IMR-90 (cell line): ENCODE measurements around the gene GABRB1. TPM values are rescaled to one million over a fixed set of nuclear protein-coding genes. Genes with fewer than 3 reads are reported as not detected.

Experiments
- ATAC-seq: fragments of 200-7000 bp; cut with Tn5 transposase; 2 replicates; pipeline ENCODE4 v1.9.1; 2020; ENCODE audit warnings: low read depth, mild to moderate bottlenecking, moderate library complexity
- BruUV-seq: library from RNA; stranded (reverse); fragments of 400-500 nt; replicated peaks from 2 replicates; lab custom pipeline; 2021; lab: Mats Ljungman, UMichigan
- CTCF ChIA-PET: fragments of 300-600 bp; formaldehyde crosslinking; extraction: SDS; loops from one replicate; lab custom pipeline; 2021; ENCODE audit warnings: antibody characterized with exemption; lab: Yijun Ruan, JAX
- POLR2A ChIA-PET: fragments of 300-600 bp; sonication (Branson Sonifier 250); formaldehyde crosslinking; loops from one replicate; lab custom pipeline; 2022; ENCODE audit warnings: antibody characterized with exemption; ENCODE audit not compliant: unreplicated experiment; lab: Charles Lee
- DNase-seq: peaks from one replicate; pipeline ENCODE4 v3.0.0; 2013
- H2AFZ ChIP-seq: replicated peaks from 2 replicates; pipeline ENCODE3; 2013; ENCODE audit warnings: low read length, mild to moderate bottlenecking; ENCODE audit not compliant: poor library complexity
- H2AK5ac ChIP-seq: 2 replicates; pipeline ENCODE4 v1.6.1; 2013; ENCODE audit warnings: low read depth, low read length, inconsistent platforms
- H2AK9ac ChIP-seq: replicated peaks from 2 replicates; pipeline ENCODE3; 2013; ENCODE audit warnings: mild to moderate bottlenecking, low read depth, low read length, moderate library complexity; ENCODE audit not compliant: poor library complexity
- H2BK120ac ChIP-seq: 2 replicates; pipeline ENCODE4 v1.6.1; 2013; ENCODE audit warnings: low read depth, low read length, inconsistent platforms
- H2BK15ac ChIP-seq: 3 replicates; pipeline ENCODE4 v1.6.1; 2013; ENCODE audit warnings: low read depth, low read length, inconsistent platforms
- H2BK20ac ChIP-seq: 2 replicates; pipeline ENCODE4 v1.6.1; 2013; ENCODE audit warnings: low read depth, mild to moderate bottlenecking, inconsistent platforms, low read length, moderate library complexity
- H2BK5ac ChIP-seq: 2 replicates; pipeline ENCODE4 v1.6.1; 2013; ENCODE audit warnings: mild to moderate bottlenecking, low read depth, low read length, inconsistent platforms; ENCODE audit not compliant: poor library complexity, severe bottlenecking
- H3K14ac ChIP-seq: replicated peaks from 2 replicates; pipeline ENCODE4 v1.6.1; 2013; ENCODE audit warnings: low read depth, low read length, inconsistent platforms
- H3K18ac ChIP-seq: 2 replicates; pipeline ENCODE4 v1.6.1; 2013; ENCODE audit warnings: low read depth, low read length, control low read depth
- H3K23ac ChIP-seq: 2 replicates; pipeline ENCODE4 v1.6.1; 2013; ENCODE audit warnings: low read depth, low read length, inconsistent platforms
- H3K27ac ChIP-seq: 2 replicates; pipeline ENCODE4 v1.5.1; 2013; ENCODE audit warnings: mild to moderate bottlenecking, control low read depth, low read length; ENCODE audit not compliant: insufficient read depth
- H3K27me3 ChIP-seq: 2 replicates; pipeline ENCODE4 v1.6.1; 2013; ENCODE audit warnings: low read length; ENCODE audit not compliant: control insufficient read depth, insufficient read depth
- H3K36me3 ChIP-seq: 2 replicates; pipeline ENCODE4 v1.6.1; 2013; ENCODE audit warnings: low read length, mixed read lengths; ENCODE audit not compliant: control insufficient read depth, insufficient read depth
- H3K4ac ChIP-seq: 2 replicates; pipeline ENCODE4 v1.6.1; 2013; ENCODE audit warnings: low read depth, low read length, inconsistent platforms
- H3K4me1 ChIP-seq: 2 replicates; pipeline ENCODE4 v1.6.1; 2013; ENCODE audit warnings: low read length, mixed read lengths; ENCODE audit not compliant: control insufficient read depth, insufficient read depth
- H3K4me2 ChIP-seq: 2 replicates; pipeline ENCODE4 v1.6.1; 2013; ENCODE audit warnings: low read depth, mild to moderate bottlenecking, control low read depth, low read length, moderate library complexity
- H3K4me3 ChIP-seq: 2 replicates; pipeline ENCODE4 v1.5.1; 2013; ENCODE audit warnings: low read depth, mild to moderate bottlenecking, control low read depth, low read length, moderate library complexity; ENCODE audit not compliant: insufficient read depth
- H3K56ac ChIP-seq: 2 replicates; pipeline ENCODE4 v1.6.1; 2013; ENCODE audit warnings: low read length, inconsistent platforms; ENCODE audit not compliant: insufficient read depth; ENCODE audit errors: extremely low read depth
- H3K79me1 ChIP-seq, 2 experiments: 2 replicates each; pipeline ENCODE4 v1.6.1; 2013; ENCODE audit warnings: low read length in 2 of 2, inconsistent platforms in 1 of 2, low read depth in 1 of 2
- H3K9ac ChIP-seq: 2 replicates; pipeline ENCODE4 v1.6.1; 2013; ENCODE audit warnings: low read depth, low read length, control low read depth
- H3K9me1 ChIP-seq: 2 replicates; pipeline ENCODE4 v1.6.1; 2013; ENCODE audit warnings: low read length, inconsistent platforms; ENCODE audit not compliant: insufficient read depth
- H3K9me3 ChIP-seq: 2 replicates; pipeline ENCODE4 v1.6.1; 2013; ENCODE audit warnings: low read length; ENCODE audit not compliant: control insufficient read depth, insufficient read depth
- H4K20me1 ChIP-seq: 2 replicates; pipeline ENCODE4 v1.6.1; 2013; ENCODE audit warnings: low read length, inconsistent platforms; ENCODE audit not compliant: insufficient read depth
- H4K5ac ChIP-seq: 2 replicates; pipeline ENCODE4 v1.6.1; 2013; ENCODE audit warnings: mild to moderate bottlenecking, low read depth, low read length, control low read depth
- H4K8ac ChIP-seq, 2 experiments: 2 replicates each; pipeline ENCODE4 v1.6.1; 2013; ENCODE audit warnings: low read depth in 2 of 2, low read length in 2 of 2, control low read depth in 1 of 2, inconsistent platforms in 1 of 2
- H4K91ac ChIP-seq: 2 replicates; pipeline ENCODE4 v1.6.1; 2013; ENCODE audit warnings: low read depth, low read length, inconsistent platforms; ENCODE audit not compliant: insufficient read depth
- CEBPB ChIP-seq: IDR thresholded peaks from 2 replicates; pipeline ENCODE4 v1.6.1; 2012; ENCODE audit warnings: low read depth, low read length, improper control_type of control experiment
- CTCF ChIP-seq: conservative IDR thresholded peaks from 2 replicates; pipeline ENCODE4 v1.5.1; 2012; ENCODE audit warnings: mild to moderate bottlenecking, low read depth, low read length, improper control_type of control experiment
- ELK1 ChIP-seq: fragments of 150-350 bp; IDR thresholded peaks from 2 replicates; pipeline ENCODE4 v1.6.1; 2016; ENCODE audit warnings: low read depth, mild to moderate bottlenecking, low read length, moderate library complexity, borderline replicate concordance
- FOS ChIP-seq: fragments of 150-350 bp; IDR thresholded peaks from 2 replicates; pipeline ENCODE4 v1.6.1; 2016; ENCODE audit warnings: low read depth, low read length
- MAFK ChIP-seq: IDR thresholded peaks from 2 replicates; pipeline ENCODE4 v1.6.1; 2012; ENCODE audit warnings: low read depth, low read length, improper control_type of control experiment
- MXI1 ChIP-seq: IDR thresholded peaks from 2 replicates; pipeline ENCODE4 v1.6.1; 2012; ENCODE audit warnings: low read depth, mild to moderate bottlenecking, low read length, moderate library complexity, borderline replicate concordance
- NFE2L2 ChIP-seq: fragments of 150-350 bp; IDR thresholded peaks from 2 replicates; pipeline ENCODE4 v1.6.1; 2016; ENCODE audit warnings: low read depth, mild to moderate bottlenecking, low read length
- POLR2A ChIP-seq: IDR thresholded peaks from 2 replicates; pipeline ENCODE4 v1.6.1; 2012; ENCODE audit warnings: mild to moderate bottlenecking, low read depth, low read length
- RAD21 ChIP-seq: IDR thresholded peaks from 2 replicates; pipeline ENCODE4 v1.6.1; 2012; ENCODE audit warnings: low read length, improper control_type of control experiment
- RCOR1 ChIP-seq: IDR thresholded peaks from 2 replicates; pipeline ENCODE4 v1.6.1; 2012; ENCODE audit warnings: mild to moderate bottlenecking, low read length, improper control_type of control experiment; ENCODE audit not compliant: insufficient replicate concordance
- RFX5 ChIP-seq: IDR thresholded peaks from 2 replicates; pipeline ENCODE4 v1.8.0; 2012; ENCODE audit warnings: low read depth, mild to moderate bottlenecking, low read length, moderate library complexity
- SMC3 ChIP-seq: fragments of 150-350 bp; IDR thresholded peaks from 2 replicates; pipeline ENCODE4 v1.6.1; 2016; ENCODE audit warnings: low read depth, mild to moderate bottlenecking, antibody characterized with exemption, low read length, moderate library complexity
- USF2 ChIP-seq: fragments of 150-350 bp; IDR thresholded peaks from 2 replicates; pipeline ENCODE4 v1.6.1; 2017; ENCODE audit warnings: mild to moderate bottlenecking, antibody characterized with exemption, low read length, low read depth
- WGBS, 2 experiments: methylation state at CpG; one replicate each; pipeline versions ENCODE4 v1.1.5 to v1.1.7; 2013; ENCODE audit warnings: missing lambda C conversion rate in 2 of 2; ENCODE audit not compliant: insufficient read length in 1 of 2; ENCODE audit errors: extremely low coverage in 2 of 2; 5-methylcytosine and 5-hydroxymethylcytosine counted together
- dilution Hi-C: fragments of 300-500 bp; cut with HindIII; formaldehyde crosslinking; loops from one replicate; pipeline ENCODE4 v1.14.3; 2018; ENCODE audit warnings: low sequenced_read_pairs; ENCODE audit not compliant: unreplicated experiment
- in situ Hi-C: fragments of 300-500 bp; cut with MboI; formaldehyde crosslinking; loops from 3 replicates; pipeline ENCODE4 v1.14.3; 2019; ENCODE audit warnings: low sequenced_read_pairs, inconsistent platforms, mixed read lengths
- intact Hi-C: fragments of 100-400 bp; cut with micrococcal nuclease; formaldehyde crosslinking; loops from 2 replicates; pipeline ENCODE4 v1.10.0; 2022
- polyA plus RNA-seq, 3 experiments: library from polyadenylated mRNA; depleted of rRNA; stranded (reverse); fragments of >200 nt; gene quantifications; 2 replicates each; pipeline ENCODE4 v1.2.3, GENCODE V29; 2012; ENCODE audit warnings: low replicate concordance in 1 of 3
- total RNA-seq: library from RNA; depleted of rRNA; stranded (reverse); fragments of >200 nt; gene quantifications from 2 replicates; pipeline ENCODE4 v1.2.3, GENCODE V29; 2012

Gene GABRB1
- total and polyA plus RNA-seq, 2 of the 4 experiments (the other 2 are of a cell fraction), result 4.7 to 16.1 TPM

GRCh38 chr4:46993075-46994006 is 38.0 kb upstream of the GABRB1 start, which contains the start of gene GABRA4:
Gene GABRA4, minus strand, starts transcription at chr4:46993581. Its CDS starts 157 bp downstream, at chr4:46993424.
- intact Hi-C loops (no loop called here), dilution Hi-C loops (no loop called here), in situ Hi-C loops (no loop called here)
- no peaks in the 10 kb centered on the region; the same call in 1 of the 2 replicates for H3K36me3 ChIP-seq
- H3K9ac ChIP-seq, result peak within 1 kb of the TSS; percentile 21; the same call in 1 of the 2 replicates
- no peak within 1 kb of the TSS for H3K27ac ChIP-seq
- peaks cover 39% of the 10 kb centered on the region for H3K27me3 ChIP-seq
- H2AK5ac ChIP-seq, result no peak within 1 kb of the TSS
- H4K20me1 ChIP-seq, result no peaks in the 10 kb centered on the region
- H3K4me1 ChIP-seq, result no peaks in the 10 kb centered on the region
- POLR2A ChIA-PET, result no interaction called here
- ATAC-seq (peak; percentile 74), DNase-seq (no peak)
- peak within 1 kb of the TSS; percentile 35; the same call in 1 of the 2 replicates for H3K56ac ChIP-seq
- H4K5ac ChIP-seq, result no peak within 1 kb of the TSS
- no peak within 1 kb of the TSS for H3K18ac ChIP-seq
- peak within 1 kb of the TSS; percentile 90 for H3K4me2 ChIP-seq
- 0 out of 2 replicates have a peak, but pooled peaks cover 3% of the 10 kb centered on the region for H3K9me1 ChIP-seq
- H4K8ac ChIP-seq, result no peak within 1 kb of the TSS; a peak in 1 of 4 replicates
- peak within 1 kb of the TSS; percentile 80 for H2AK9ac ChIP-seq
- no peak within 1 kb of the TSS for H2BK120ac ChIP-seq
- 2% methylated on average over 28 of the region's 67 CpGs; no CpG with 5 or more reads in 1 of the 2 experiments for WGBS, 2 experiments
- no peaks in the 10 kb centered on the region for H3K79me1 ChIP-seq
- peak within 1 kb of the TSS; percentile 71; the same call in 1 of the 2 replicates for H3K23ac ChIP-seq
- peak within 1 kb of the TSS; percentile 45 for H3K4me3 ChIP-seq
- peak within 1 kb of the TSS; percentile 31; the same call in 1 of the 3 replicates for H2BK15ac ChIP-seq
- no peak within 1 kb of the TSS for H3K4ac ChIP-seq
- peak within 1 kb of the TSS; percentile 14 for H2BK5ac ChIP-seq
- H4K91ac ChIP-seq, result no peak within 1 kb of the TSS; the same call in 1 of the 2 replicates
- BruUV-seq, result no TSS peak
- H3K9me3 ChIP-seq, result peaks cover 4% of the 10 kb centered on the region; the same call in 1 of the 2 replicates
- no peak within 1 kb of the TSS for H2BK20ac ChIP-seq
- H2AFZ ChIP-seq, result peak within 1 kb of the TSS; percentile 93
- H3K14ac ChIP-seq, result peak within 1 kb of the TSS; percentile 57
- CTCF ChIA-PET, result no interaction called here
- TF ChIP-seq SMC3 (no peak), FOS (no peak), ELK1 (no peak), CTCF (no peak), RFX5 (no peak), CEBPB (no peak), USF2 (no peak), MXI1 (no peak), RCOR1 (no peak), POLR2A (no peak), MAFK (no peak), NFE2L2 (no peak), RAD21 (no peak)
